CD14-positive monocyte (primary cell): ENCODE results near the gene SLC2A14. TPM values are rescaled to one million over a fixed set of nuclear protein-coding genes. Genes with fewer than 3 reads are reported as not detected.
A peak's percentile ranks its signal among the peaks of the same experiment; 100 is the strongest.
"Not testable (repeated sequence)": the region's sequence is repeated elsewhere in the genome, so short reads cannot be mapped to it uniquely, and the experiment has no call there.

Experiments used
- DNase-seq, 3 donors: peaks; one replicate each; pipeline ENCODE4 v3.0.0-alpha.2; 2011 to 2022
- H2AFZ ChIP-seq: 2 replicates; pipeline ENCODE4 v1.6.0; 2012; ENCODE audit warnings: mild to moderate bottlenecking, low read depth, low read length, inconsistent platforms; ENCODE audit not compliant: insufficient read depth, poor library complexity, severe bottlenecking
- H3K27ac ChIP-seq, 2 donors: 1 replicate in 1 of 2; 2 replicates in 1 of 2; pipeline ENCODE4 v1.5.1; 2012 to 2013; ENCODE audit warnings: low read length in 2 of 2, control low read depth in 1 of 2, inconsistent platforms in 1 of 2, low read depth in 1 of 2, mild to moderate bottlenecking in 1 of 2
- H3K27me3 ChIP-seq, 2 donors: one replicate each; pipeline versions ENCODE4 v1.6.0 to v1.6.1; 2011 to 2013; ENCODE audit warnings: low read length in 2 of 2; ENCODE audit not compliant: control insufficient read depth in 2 of 2, insufficient read depth in 2 of 2
- H3K36me3 ChIP-seq, 2 donors: replicated peaks in 1 of 2; 1 replicate in 1 of 2; 2 replicates in 1 of 2; pipeline versions ENCODE4 v1.5.1 to v1.6.1; 2012 to 2013; ENCODE audit warnings: low read length in 2 of 2, control low read depth in 1 of 2, inconsistent platforms in 1 of 2, mild to moderate bottlenecking in 1 of 2; ENCODE audit not compliant: insufficient read depth in 2 of 2, control insufficient read depth in 1 of 2
- H3K4me1 ChIP-seq, 2 donors: 1 replicate in 1 of 2; 2 replicates in 1 of 2; pipeline versions ENCODE4 v1.5.1 to v1.6.1; 2012 to 2013; ENCODE audit warnings: low read length in 2 of 2, control low read depth in 1 of 2, inconsistent platforms in 1 of 2, mild to moderate bottlenecking in 1 of 2, moderate library complexity in 1 of 2; ENCODE audit not compliant: insufficient read depth in 2 of 2, control insufficient read depth in 1 of 2
- H3K4me2 ChIP-seq: replicated peaks from 2 replicates; pipeline ENCODE3; 2012; ENCODE audit warnings: low read length, moderate library complexity, mild to moderate bottlenecking; ENCODE audit not compliant: poor library complexity, severe bottlenecking; ENCODE audit errors: extremely low read depth
- H3K4me3 ChIP-seq, 3 experiments: fragments of 200-600 bp in 1 of 3; sonication (generic) in 1 of 3; replicated peaks in 1 of 3; 1 replicate in 2 of 3; 2 replicates in 1 of 3; pipeline ENCODE4 v1.5.1; 2011 to 2013; ENCODE audit warnings: low read length in 3 of 3, mild to moderate bottlenecking in 3 of 3, control low read depth in 2 of 3, low read depth in 2 of 3, inconsistent platforms in 1 of 3, moderate library complexity in 1 of 3
- H3K79me2 ChIP-seq: 2 replicates; pipeline ENCODE4 v1.6.0; 2012; ENCODE audit warnings: mild to moderate bottlenecking, control low read depth, inconsistent platforms, low read length, moderate library complexity; ENCODE audit not compliant: insufficient read depth
- H3K9ac ChIP-seq: 2 replicates; pipeline ENCODE4 v1.6.0; 2017; ENCODE audit warnings: low read length, mild to moderate bottlenecking; ENCODE audit not compliant: insufficient read depth, poor library complexity, severe bottlenecking
- H3K9me3 ChIP-seq, 2 donors: replicated peaks in 1 of 2; 1 replicate in 1 of 2; 2 replicates in 1 of 2; pipeline versions ENCODE4 v1.5.1 to v1.6.1; 2012 to 2013; ENCODE audit warnings: low read length in 2 of 2, control low read depth in 1 of 2; ENCODE audit not compliant: control insufficient read depth in 1 of 2, insufficient read depth in 1 of 2
- H4K20me1 ChIP-seq: 2 replicates; pipeline ENCODE4 v1.6.0; 2012; ENCODE audit warnings: mild to moderate bottlenecking, low read length, control low read depth, moderate library complexity; ENCODE audit not compliant: insufficient read depth
- H3K27ac Mint-ChIP-seq, 7 donors: one replicate each; pipeline ENCODE4 v1.8.0; 2020; ENCODE audit warnings: mild to moderate bottlenecking in 7 of 7, mixed read lengths in 7 of 7, moderate library complexity in 6 of 7, inconsistent platforms in 2 of 7
- H3K27me3 Mint-ChIP-seq, 3 donors: one replicate each; pipeline ENCODE4 v1.8.0; 2021 to 2022; ENCODE audit warnings: low read depth in 3 of 3, mild to moderate bottlenecking in 3 of 3, mixed read lengths in 3 of 3, moderate library complexity in 3 of 3, inconsistent platforms in 1 of 3
- H3K36me3 Mint-ChIP-seq, 2 donors: one replicate each; pipeline ENCODE4 v1.8.0; 2020; ENCODE audit warnings: mixed read lengths in 2 of 2, inconsistent platforms in 1 of 2, mild to moderate bottlenecking in 1 of 2
- H3K4me1 Mint-ChIP-seq: one replicate; pipeline ENCODE4 v1.8.0; 2020; ENCODE audit warnings: mild to moderate bottlenecking, mixed read lengths
- H3K4me3 Mint-ChIP-seq, 2 donors: one replicate each; pipeline ENCODE4 v1.8.0; 2020; ENCODE audit warnings: mild to moderate bottlenecking in 2 of 2, mixed read lengths in 2 of 2, moderate library complexity in 1 of 2
- H3K9me3 Mint-ChIP-seq, 7 donors: one replicate each; pipeline ENCODE4 v1.8.0; 2020 to 2022; ENCODE audit warnings: mixed read lengths in 7 of 7, mild to moderate bottlenecking in 6 of 7, moderate library complexity in 6 of 7, inconsistent platforms in 2 of 7
- WGBS: methylation state at CpG from one replicate; pipeline ENCODE4 v1.1.5; 2013; ENCODE audit warnings: missing lambda C conversion rate; ENCODE audit not compliant: insufficient coverage; 5-methylcytosine and 5-hydroxymethylcytosine counted together
- intact Hi-C, 2 donors: fragments of 100-400 bp; cut with micrococcal nuclease; formaldehyde crosslinking; loops; one replicate each; pipeline versions ENCODE4 v1.15.0 to v1.15.1; 2023
- polyA plus RNA-seq, 3 donors: library from polyadenylated mRNA; depleted of rRNA in 1 of 3; unstranded in 2 of 3; stranded (reverse) in 1 of 3; fragments of 300-500 nt in 2 of 3; fragments of >200 nt in 1 of 3; fragmentation: Illumina TruSeq in 2 of 3; gene quantifications; 1 replicate in 2 of 3; 2 replicates in 1 of 3; pipeline ENCODE4 v1.2.3, GENCODE V29; 2012 to 2021
- TF ChIP-seq, protein P1 (sequence below): fragments of 200-600 bp; IDR thresholded peaks from one replicate; pipeline ENCODE4 v1.8.0; 2022; ENCODE audit warnings: antibody characterized with exemption, mild to moderate bottlenecking

Gene SLC2A14
- polyA plus RNA-seq, 3 donors, result 0.21 to 3.1 (median 0.29) TPM

DNA sequence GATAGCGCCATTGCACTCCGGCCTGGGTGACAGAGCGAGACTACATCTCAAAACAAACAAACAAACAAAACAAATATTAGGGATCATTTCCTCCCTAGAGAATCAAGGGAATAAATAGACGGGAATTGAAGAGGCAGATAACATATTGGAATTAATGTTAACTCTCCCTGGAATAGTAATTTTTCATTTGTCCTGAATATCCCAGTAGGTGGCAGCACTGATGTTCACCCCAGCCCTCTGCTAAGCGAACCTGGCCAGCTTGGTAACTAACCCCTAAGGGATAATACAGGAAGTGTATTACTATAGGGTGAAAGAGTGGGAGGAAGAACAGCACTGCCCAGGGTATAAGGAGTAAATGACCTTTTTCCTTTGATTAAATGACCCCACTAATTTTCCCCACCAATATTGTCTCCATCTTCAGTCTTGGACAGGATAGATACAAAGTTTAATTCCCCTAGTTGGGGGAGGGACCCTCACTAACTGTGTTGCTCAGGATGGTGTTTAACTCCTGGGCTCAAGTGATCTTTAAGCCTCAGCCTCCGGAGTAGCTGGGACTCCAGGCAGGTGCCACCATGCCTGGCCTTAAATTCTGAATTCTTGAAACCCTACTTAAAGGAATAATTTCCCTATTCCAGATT lies 40.5 kb downstream of the SLC2A14 start:
- WGBS, result 83% methylated on average over 1 of the region's 6 CpGs
- DNase-seq, result peak; percentile 44 to 76 (median 71)

DNA sequence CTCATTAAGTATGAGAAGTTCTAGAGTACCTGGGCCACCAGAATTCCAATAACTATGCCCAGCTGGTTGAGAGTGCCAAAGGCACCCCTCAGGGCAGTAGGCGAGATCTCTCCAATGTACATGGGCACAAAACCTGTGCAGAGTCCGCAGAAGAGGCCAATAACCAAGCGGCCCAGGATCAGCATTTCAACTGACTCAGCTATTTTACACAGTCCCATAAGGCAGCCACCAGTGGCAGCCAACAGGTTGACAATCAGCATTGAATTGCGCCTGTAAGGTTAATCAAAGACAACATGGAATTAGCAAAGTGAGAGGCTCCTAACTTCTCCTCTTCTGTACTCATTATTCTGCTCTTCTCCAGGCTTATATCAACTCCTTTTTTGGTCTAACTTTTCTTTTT lies 43.0 kb downstream of the SLC2A14 start:
- H3K4me2 ChIP-seq, H3K36me3 Mint-ChIP-seq, H2AFZ ChIP-seq, H3K27ac ChIP-seq, intact Hi-C loops, H4K20me1 ChIP-seq, H3K27me3 Mint-ChIP-seq, H3K4me3 Mint-ChIP-seq, H3K9ac ChIP-seq, DNase-seq, H3K9me3 Mint-ChIP-seq, H3K9me3 ChIP-seq, H3K79me2 ChIP-seq, H3K27ac Mint-ChIP-seq, H3K36me3 ChIP-seq, H3K27me3 ChIP-seq, H3K4me3 ChIP-seq: not testable (repeated sequence)
- peaks cover 12% of the 10 kb centered on the region for H3K4me1 Mint-ChIP-seq
- peaks cover 12 to 16% of the 10 kb centered on the region in 2 donors for H3K4me1 ChIP-seq
- WGBS, result 87% methylated on average over 4 of the region's 4 CpGs

More for the DNA sequence above, 40.5 kb downstream of the SLC2A14 start:
- Histone ChIP-seq H3K4me2 (no peak overlapping the region), H3K4me3 (no peak overlapping the region), H3K9me3 (no peaks in the 10 kb centered on the region), H3K4me1 (peaks cover 35 to 39% of the 10 kb centered on the region in 2 donors), H3K27ac (no peak overlapping the region), H3K36me3 (no peaks in the 10 kb centered on the region), H3K79me2 (no peaks in the 10 kb centered on the region), H2AFZ (no peak overlapping the region), H3K9ac (no peak overlapping the region), H4K20me1 (no peaks in the 10 kb centered on the region), H3K27me3 (no peaks in the 10 kb centered on the region)
- no peaks in the 10 kb centered on the region for H3K36me3 Mint-ChIP-seq
- peaks cover 0 to 7% (median 3%) of the 10 kb centered on the region in 3 donors for H3K27me3 Mint-ChIP-seq
- H3K27ac Mint-ChIP-seq, result peak overlapping the region in 5 of 7 donors; percentile 40 to 71 (median 56)
- TF ChIP-seq, protein P1, sequence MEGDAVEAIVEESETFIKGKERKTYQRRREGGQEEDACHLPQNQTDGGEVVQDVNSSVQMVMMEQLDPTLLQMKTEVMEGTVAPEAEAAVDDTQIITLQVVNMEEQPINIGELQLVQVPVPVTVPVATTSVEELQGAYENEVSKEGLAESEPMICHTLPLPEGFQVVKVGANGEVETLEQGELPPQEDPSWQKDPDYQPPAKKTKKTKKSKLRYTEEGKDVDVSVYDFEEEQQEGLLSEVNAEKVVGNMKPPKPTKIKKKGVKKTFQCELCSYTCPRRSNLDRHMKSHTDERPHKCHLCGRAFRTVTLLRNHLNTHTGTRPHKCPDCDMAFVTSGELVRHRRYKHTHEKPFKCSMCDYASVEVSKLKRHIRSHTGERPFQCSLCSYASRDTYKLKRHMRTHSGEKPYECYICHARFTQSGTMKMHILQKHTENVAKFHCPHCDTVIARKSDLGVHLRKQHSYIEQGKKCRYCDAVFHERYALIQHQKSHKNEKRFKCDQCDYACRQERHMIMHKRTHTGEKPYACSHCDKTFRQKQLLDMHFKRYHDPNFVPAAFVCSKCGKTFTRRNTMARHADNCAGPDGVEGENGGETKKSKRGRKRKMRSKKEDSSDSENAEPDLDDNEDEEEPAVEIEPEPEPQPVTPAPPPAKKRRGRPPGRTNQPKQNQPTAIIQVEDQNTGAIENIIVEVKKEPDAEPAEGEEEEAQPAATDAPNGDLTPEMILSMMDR, result peak; percentile 77
- no peaks in the 10 kb centered on the region for H3K9me3 Mint-ChIP-seq
- no peak overlapping the region for H3K4me3 Mint-ChIP-seq
- intact Hi-C loops, result no loop called here
- H3K4me1 Mint-ChIP-seq, result peaks cover 31% of the 10 kb centered on the region

DNA sequence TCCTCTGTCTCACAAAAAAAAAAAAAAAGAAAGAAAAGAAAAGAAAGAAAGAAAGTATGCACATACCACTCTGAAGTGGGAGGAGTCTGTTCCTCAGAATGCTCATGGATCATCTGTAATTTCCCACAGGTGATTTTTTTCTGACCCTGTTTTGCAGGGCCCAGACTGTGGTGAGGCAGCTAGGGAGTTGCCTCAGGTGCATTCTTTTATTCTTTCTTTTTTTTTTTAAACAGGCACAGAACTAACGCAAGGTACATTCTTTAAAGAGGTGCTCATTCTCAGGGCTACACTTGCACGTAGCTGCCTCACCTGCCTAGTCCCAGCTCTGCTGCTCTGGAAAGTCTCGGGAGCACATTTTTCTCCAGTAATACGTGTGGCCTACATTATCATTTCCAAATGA lies 47.0 kb downstream of the SLC2A14 start:
- H3K9me3 ChIP-seq, H3K4me1 ChIP-seq, H3K9ac ChIP-seq, H3K9me3 Mint-ChIP-seq, H3K36me3 ChIP-seq, H3K27ac ChIP-seq, H2AFZ ChIP-seq, H3K4me1 Mint-ChIP-seq, DNase-seq, H3K36me3 Mint-ChIP-seq, H3K27me3 Mint-ChIP-seq, H4K20me1 ChIP-seq, H3K4me3 Mint-ChIP-seq, H3K27ac Mint-ChIP-seq, H3K4me2 ChIP-seq, H3K79me2 ChIP-seq, H3K27me3 ChIP-seq, H3K4me3 ChIP-seq, intact Hi-C loops: not testable (repeated sequence)
- WGBS, result no CpG with 5 or more reads among the region's 4 CpGs
